ENCODE data around the gene HIPK1. TPM values are rescaled to one million over a fixed set of nuclear protein-coding genes. Genes with fewer than 3 reads are reported as not detected.
A peak's percentile ranks its signal among the peaks of the same experiment; 100 is the strongest.
"Not testable (repeated sequence)": the region's sequence is repeated elsewhere in the genome, so short reads cannot be mapped to it uniquely, and the experiment has no call there.

HIPK1 gene
- total RNA-seq, 1 donor from 2014 or later = 51.0 TPM

GRCh38 chr1:114010433-114011184, 81.5 kb downstream of the HIPK1 start:
- no peak for DNase-seq (ENCODE audit: low read depth)

GRCh38 chr1:114011796-114012195, 82.7 kb downstream of the HIPK1 start:
- DNase-seq (ENCODE audit: low read depth) = no peak

- DNase-seq (ENCODE audit: low read depth) = peak; percentile 63
These were observed 86.0 kb downstream of the HIPK1 start for GRCh38 chr1:114015075-114015474.

GRCh38 chr1:114019724-114020123, 90.6 kb downstream of the HIPK1 start:
- not testable (repeated sequence) for DNase-seq (ENCODE audit: low read depth)

GRCh38 chr1:114021665-114022099, 92.6 kb downstream of the HIPK1 start:
- DNase-seq (ENCODE audit: low read depth) = no peak

- DNase-seq (ENCODE audit: low read depth) = no peak
These were observed 93.8 kb downstream of the HIPK1 start for GRCh38 chr1:114022877-114023276.

GRCh38 chr1:114023377-114023776, 94.3 kb downstream of the HIPK1 start:
- DNase-seq (ENCODE audit: low read depth) = no peak

GRCh38 chr1:114024049-114024448, 94.9 kb downstream of the HIPK1 start:
- no peak for DNase-seq (ENCODE audit: low read depth)

GRCh38 chr1:114025609-114026401, 96.7 kb downstream of the HIPK1 start:
- peak; percentile 23 for DNase-seq (ENCODE audit: low read depth)

GRCh38 chr1:114026797-114027196, 97.7 kb downstream of the HIPK1 start:
- DNase-seq (ENCODE audit: low read depth) = no peak

Other genes with a start within 250 kb of the HIPK1 start
- gene PHTF1, start 169.8 kb upstream of the HIPK1 start, total RNA-seq = 51.4 and 72.0 TPM in 2 replicates
- 8.0 and 33.0 TPM in 2 replicates for gene RSBN1, start 116.8 kb upstream of the HIPK1 start, total RNA-seq
- gene PTPN22, start 57.6 kb upstream of the HIPK1 start, total RNA-seq = 2.1 and 4.6 TPM in 2 replicates
- gene BCL2L15, start 41.7 kb upstream of the HIPK1 start, total RNA-seq = 7.5 and 8.5 TPM in 2 replicates
- 19.8 and 23.0 TPM in 2 replicates for gene AP4B1, start 24.5 kb upstream of the HIPK1 start, total RNA-seq
- gene DCLRE1B, start 24.0 kb upstream of the HIPK1 start, total RNA-seq = 2.7 and 4.9 TPM in 2 replicates
- gene OLFML3, start 50.1 kb downstream of the HIPK1 start, total RNA-seq = 0.52 and 5.1 TPM in 2 replicates
- gene SYT6, start 224.5 kb downstream of the HIPK1 start, total RNA-seq = not detected in 2 replicates

Measured in renal cortical epithelial cell (primary cell).